ENCODE measurements around the gene SLC22A14.

The SLC22A14 gene

DNA sequence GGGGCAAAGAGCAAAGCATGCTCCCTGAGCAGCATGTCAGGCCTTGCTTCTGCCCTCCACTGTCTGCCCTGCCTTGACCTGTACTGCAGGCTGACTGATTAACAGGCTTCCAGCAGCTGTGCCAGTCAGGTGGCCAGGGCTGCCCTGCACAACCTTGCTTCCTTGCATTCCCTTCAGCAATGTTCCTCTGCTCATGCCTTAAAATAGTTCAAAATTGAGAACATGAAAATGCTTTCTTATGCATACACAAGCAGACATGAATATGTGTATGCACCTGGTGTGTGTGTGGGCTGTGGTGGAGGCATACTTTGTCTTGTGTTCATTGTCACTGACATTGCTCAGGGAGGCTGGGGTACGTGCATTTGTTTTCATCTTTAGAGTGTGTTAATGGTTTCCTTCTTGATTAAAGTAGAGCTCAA is 17.7 kb upstream of the SLC22A14 start:
- TF ChIP-seq, protein P1, sequence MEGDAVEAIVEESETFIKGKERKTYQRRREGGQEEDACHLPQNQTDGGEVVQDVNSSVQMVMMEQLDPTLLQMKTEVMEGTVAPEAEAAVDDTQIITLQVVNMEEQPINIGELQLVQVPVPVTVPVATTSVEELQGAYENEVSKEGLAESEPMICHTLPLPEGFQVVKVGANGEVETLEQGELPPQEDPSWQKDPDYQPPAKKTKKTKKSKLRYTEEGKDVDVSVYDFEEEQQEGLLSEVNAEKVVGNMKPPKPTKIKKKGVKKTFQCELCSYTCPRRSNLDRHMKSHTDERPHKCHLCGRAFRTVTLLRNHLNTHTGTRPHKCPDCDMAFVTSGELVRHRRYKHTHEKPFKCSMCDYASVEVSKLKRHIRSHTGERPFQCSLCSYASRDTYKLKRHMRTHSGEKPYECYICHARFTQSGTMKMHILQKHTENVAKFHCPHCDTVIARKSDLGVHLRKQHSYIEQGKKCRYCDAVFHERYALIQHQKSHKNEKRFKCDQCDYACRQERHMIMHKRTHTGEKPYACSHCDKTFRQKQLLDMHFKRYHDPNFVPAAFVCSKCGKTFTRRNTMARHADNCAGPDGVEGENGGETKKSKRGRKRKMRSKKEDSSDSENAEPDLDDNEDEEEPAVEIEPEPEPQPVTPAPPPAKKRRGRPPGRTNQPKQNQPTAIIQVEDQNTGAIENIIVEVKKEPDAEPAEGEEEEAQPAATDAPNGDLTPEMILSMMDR (IDR thresholded peaks at IDR 0.05; ENCODE audit: low read depth, low read length, missing control alignments) = no peak
- DNase-seq (ENCODE audit: extremely low read depth, low read depth) = no peak
- H3K4me3 ChIP-seq (replicated peaks; ENCODE audit: low read depth, low read length) = no peak overlapping the region

DNA sequence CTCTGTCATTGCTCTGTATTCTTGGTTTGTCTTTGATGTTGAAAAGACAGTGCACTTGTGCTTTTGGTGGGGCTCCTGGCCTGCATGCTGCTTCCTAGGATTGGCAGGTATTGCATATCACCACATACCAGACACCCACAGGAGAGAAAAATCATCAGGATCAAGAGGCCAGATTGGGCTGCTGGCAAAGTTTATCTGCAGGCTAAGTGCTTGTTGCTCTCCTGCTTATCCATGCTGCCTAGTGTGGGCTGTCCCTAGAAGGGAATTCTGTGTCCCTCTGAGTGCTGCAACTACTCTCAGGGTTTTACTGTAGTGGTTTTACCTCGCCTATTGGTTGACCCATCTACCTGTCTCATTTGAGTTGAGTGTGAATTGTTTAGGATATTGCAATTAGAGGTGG is 17.3 kb upstream of the SLC22A14 start:
- TF ChIP-seq, protein P1 (IDR thresholded peaks at IDR 0.05; ENCODE audit: low read depth, low read length, missing control alignments) = no peak
- no peak for DNase-seq (ENCODE audit: extremely low read depth, low read depth)
- no peak overlapping the region for H3K4me3 ChIP-seq (replicated peaks; ENCODE audit: low read depth, low read length)

DNA sequence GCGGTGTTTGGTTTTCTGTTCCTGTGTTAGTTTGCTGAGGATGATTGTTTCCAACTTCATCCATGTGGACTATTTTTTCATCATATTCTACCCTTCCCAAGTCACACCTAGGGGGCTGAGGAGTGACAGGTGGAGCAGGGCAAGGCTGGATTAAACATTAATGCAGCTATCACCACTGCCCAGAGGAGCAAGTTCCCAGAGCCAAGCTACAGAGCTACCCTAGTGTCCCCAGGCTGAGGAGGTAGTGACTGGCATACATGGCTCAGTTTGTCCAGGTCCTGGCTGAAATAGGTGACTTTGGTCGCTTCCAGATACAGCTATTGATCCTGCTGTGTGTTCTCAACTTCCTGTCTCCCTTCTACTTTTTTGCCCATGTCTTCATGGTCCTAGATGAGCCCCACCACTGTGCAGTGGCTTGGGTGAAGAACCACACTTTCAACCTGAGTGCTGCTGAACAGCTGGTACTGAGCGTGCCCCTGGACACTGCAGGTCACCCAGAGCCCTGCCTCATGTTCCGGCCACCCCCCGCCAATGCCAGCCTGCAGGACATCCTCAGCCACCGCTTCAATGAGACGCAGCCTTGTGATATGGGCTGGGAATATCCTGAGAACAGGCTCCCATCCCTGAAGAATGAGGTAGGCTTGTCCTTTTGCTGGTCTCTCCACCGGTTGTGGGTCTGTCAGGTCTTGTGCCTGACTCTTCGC is 16.3 kb upstream of the SLC22A14 start, which contains the start of gene SLC22A13:
TSS of gene SLC22A13 (plus strand) at position 209 of the 704 bp plus-strand sequence. CDS start at position 258, 49 bp downstream.
- DNase-seq (ENCODE audit: extremely low read depth, low read depth) = no peak
- TF ChIP-seq, protein P1 (IDR thresholded peaks at IDR 0.05; ENCODE audit: low read depth, low read length, missing control alignments) = no peak
- no peak within 1 kb of the TSS for H3K4me3 ChIP-seq (replicated peaks; ENCODE audit: low read depth, low read length)

DNA sequence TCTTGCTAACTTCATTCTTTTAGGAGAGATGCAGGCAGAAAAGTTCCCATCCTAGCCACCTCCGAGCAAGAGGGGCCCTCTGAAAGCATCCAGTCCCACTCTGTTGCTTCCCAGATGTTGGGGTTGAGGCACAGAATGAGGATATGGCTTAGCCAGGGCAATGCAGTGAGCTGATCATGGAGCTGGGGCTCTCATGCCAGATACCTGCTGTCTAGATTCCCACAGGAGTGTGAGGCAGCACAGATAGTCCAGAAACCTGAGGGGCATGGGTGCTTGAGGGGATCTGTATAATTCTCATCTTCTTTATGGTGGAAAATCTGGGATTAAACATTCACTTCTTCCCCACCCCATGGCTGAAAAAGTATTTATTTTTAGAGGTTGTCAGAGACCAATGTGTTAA is 15.3 kb upstream of the SLC22A14 start:
- TF ChIP-seq, protein P1 (IDR thresholded peaks at IDR 0.05; ENCODE audit: low read depth, low read length, missing control alignments) = no peak
- no peak overlapping the region for H3K4me3 ChIP-seq (replicated peaks; ENCODE audit: low read depth, low read length)
- DNase-seq (ENCODE audit: extremely low read depth, low read depth) = no peak

DNA sequence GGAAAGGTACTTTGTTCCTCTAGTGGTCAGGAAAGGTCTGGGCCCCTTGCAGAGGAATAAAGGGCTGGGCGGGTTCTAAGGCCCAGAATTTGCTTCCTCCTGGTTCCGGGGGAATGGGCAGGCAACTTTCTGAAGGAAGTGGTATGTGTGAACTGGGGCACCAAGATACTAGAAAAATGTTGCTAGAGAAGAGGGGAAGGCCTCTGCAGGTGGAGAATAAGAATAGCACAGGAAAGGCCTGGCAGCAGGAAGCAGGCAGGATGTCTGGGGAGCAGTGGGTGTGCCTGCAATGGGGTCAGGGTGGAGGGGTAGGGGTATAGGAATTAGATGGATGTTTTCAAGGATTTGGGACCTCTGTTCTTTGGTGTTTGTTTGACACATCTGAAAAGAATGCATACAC is 14.4 kb upstream of the SLC22A14 start:
- DNase-seq (ENCODE audit: extremely low read depth, low read depth) = no peak
- no peak overlapping the region for H3K4me3 ChIP-seq (replicated peaks; ENCODE audit: low read depth, low read length)
- TF ChIP-seq, protein P1 (IDR thresholded peaks at IDR 0.05; ENCODE audit: low read depth, low read length, missing control alignments) = no peak

DNA sequence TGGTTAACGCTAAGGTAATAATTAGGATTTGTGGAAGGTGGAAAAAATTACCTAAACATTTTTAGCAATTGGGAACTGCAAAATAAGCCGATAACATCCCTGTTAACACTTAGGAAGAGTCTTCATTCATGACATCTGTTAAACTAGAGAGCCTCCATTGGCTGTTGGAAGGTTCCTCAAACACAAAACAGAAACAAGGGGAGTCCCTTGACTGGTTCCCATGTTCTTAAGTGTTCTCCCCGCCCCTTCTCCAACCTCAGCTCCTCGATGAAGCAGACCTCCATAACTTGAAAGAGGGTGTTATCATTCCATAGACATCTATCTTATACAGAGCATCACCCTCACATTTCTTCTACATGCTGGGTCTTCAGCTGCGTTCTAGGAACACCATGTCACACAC is 14.0 kb upstream of the SLC22A14 start:
- H3K4me3 ChIP-seq (replicated peaks; ENCODE audit: low read depth, low read length) = no peak overlapping the region
- DNase-seq (ENCODE audit: extremely low read depth, low read depth) = no peak
- TF ChIP-seq, protein P1 (IDR thresholded peaks at IDR 0.05; ENCODE audit: low read depth, low read length, missing control alignments) = no peak

DNA sequence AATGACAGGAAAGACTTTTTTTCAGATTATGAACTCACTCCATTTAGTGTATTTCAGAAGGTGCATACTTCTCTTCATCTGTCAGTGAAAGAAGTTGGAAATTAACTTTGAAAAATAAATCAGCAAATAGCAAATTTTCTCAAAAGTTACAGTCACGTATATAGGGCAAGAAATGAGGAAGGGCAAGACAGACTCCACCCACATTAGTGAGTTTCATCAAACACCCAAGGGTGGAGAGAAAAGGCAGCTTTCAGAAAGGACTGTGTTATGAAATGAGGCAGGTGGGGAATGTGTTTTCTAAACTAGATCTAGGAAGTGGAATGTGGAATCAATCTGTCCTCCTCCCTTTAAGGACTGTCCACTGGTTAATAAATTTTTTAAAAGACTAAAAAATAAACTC is 13.6 kb upstream of the SLC22A14 start:
- TF ChIP-seq, protein P1 (IDR thresholded peaks at IDR 0.05; ENCODE audit: low read depth, low read length, missing control alignments) = no peak
- DNase-seq (ENCODE audit: extremely low read depth, low read depth) = no peak

More for the DNA sequence above, 13.6 kb upstream of the SLC22A14 start:
- H3K4me3 ChIP-seq (replicated peaks; ENCODE audit: low read depth, low read length) = no peak overlapping the region
